C4-2B (cell line): ENCODE data around the gene RANBP17.

Experiments used
- H3K27ac ChIP-seq: fragments of 450-650 bp; 2 replicates; pipeline ENCODE4 v1.5.1; 2017
- ZFX ChIP-seq: fragments of 450-650 bp; IDR thresholded peaks from 2 replicates; pipeline ENCODE4 v1.6.1; 2017
- TF ChIP-seq, protein P1 (sequence below): fragments of 450-650 bp; conservative IDR thresholded peaks from 2 replicates; pipeline ENCODE4 v1.5.1; 2017; ENCODE audit warnings: mild to moderate bottlenecking

The RANBP17 gene

GRCh38 chr5:171081319-171081718 lies 219.5 kb downstream of the RANBP17 start:
- TF ChIP-seq ZFX = no peak
- H3K27ac ChIP-seq = no peak overlapping the region

- no peak overlapping the region for H3K27ac ChIP-seq
- TF ChIP-seq, protein P1, sequence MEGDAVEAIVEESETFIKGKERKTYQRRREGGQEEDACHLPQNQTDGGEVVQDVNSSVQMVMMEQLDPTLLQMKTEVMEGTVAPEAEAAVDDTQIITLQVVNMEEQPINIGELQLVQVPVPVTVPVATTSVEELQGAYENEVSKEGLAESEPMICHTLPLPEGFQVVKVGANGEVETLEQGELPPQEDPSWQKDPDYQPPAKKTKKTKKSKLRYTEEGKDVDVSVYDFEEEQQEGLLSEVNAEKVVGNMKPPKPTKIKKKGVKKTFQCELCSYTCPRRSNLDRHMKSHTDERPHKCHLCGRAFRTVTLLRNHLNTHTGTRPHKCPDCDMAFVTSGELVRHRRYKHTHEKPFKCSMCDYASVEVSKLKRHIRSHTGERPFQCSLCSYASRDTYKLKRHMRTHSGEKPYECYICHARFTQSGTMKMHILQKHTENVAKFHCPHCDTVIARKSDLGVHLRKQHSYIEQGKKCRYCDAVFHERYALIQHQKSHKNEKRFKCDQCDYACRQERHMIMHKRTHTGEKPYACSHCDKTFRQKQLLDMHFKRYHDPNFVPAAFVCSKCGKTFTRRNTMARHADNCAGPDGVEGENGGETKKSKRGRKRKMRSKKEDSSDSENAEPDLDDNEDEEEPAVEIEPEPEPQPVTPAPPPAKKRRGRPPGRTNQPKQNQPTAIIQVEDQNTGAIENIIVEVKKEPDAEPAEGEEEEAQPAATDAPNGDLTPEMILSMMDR = no peak
- TF ChIP-seq ZFX = no peak
These were observed 230.4 kb downstream of the RANBP17 start for GRCh38 chr5:171092194-171092593.

DNA sequence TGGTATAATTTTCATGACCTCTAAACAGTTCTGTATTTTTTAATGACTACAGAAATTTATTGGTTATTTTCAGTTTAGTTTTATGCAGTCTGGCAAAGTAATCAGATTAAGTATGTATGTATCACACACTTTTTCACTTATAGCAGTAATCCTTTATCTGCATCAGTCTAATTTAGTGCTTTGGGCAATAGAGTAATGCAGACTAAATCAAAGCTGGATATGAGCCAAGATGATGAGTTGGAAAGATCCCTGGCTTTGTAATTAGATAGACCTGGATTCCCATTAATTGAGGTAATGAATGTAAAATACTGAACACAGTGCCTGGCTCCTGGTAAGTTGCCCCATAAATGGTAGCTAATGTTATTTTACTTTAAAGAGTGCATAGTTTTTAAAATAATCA lies 231.8 kb downstream of the RANBP17 start:
- no peak overlapping the region for H3K27ac ChIP-seq
- TF ChIP-seq ZFX = no peak
- TF ChIP-seq, protein P1 = no peak

DNA sequence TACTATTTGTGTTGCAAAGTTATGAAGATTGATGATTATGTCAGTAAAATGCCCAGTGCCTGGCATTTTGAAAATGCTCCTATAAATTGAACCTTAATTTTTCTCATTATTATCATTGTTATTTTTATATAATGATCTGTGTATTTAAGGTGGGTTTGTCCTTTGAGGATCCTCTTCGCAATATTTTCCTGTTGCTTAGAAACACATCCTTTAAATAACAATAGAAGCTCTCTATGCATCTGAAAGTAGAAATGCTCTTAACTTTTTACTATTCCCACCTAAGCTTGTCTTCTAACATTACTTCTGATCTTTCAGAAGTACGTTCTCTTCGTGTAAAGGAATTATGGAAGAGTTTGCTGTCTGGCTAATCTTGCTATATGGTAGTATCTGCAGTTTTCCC lies 232.5 kb downstream of the RANBP17 start:
- TF ChIP-seq, protein P1 = no peak
- no peak for TF ChIP-seq ZFX
- H3K27ac ChIP-seq = no peak overlapping the region

- TF ChIP-seq ZFX = no peak
- TF ChIP-seq, protein P1 = no peak
- no peak overlapping the region for H3K27ac ChIP-seq
These were observed 241.2 kb downstream of the RANBP17 start for GRCh38 chr5:171102877-171103610.

DNA sequence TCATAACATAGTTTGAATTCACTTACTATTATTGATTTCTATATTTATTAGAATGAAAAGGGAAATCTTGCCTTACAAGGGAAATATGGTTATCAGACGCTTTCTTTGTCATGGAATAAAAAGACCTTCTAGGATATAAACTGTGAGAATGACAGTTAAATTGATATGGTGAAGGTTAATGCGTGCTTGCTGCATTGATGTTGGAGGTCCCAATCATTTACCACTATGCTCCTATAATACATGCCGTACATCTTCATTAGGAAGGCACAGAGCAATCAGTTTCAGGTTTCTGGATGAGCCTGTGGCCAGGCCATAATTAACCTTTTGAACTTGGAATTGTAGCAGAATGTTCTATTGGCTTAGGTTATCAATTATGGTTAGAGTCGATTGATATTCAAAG lies 245.9 kb downstream of the RANBP17 start:
- no peak for TF ChIP-seq ZFX
- TF ChIP-seq, protein P1 = no peak
- no peak overlapping the region for H3K27ac ChIP-seq

GRCh38 chr5:171115519-171115918 lies 253.7 kb downstream of the RANBP17 start:
- no peak for TF ChIP-seq ZFX
- TF ChIP-seq, protein P1 = no peak
- H3K27ac ChIP-seq = no peak overlapping the region

DNA sequence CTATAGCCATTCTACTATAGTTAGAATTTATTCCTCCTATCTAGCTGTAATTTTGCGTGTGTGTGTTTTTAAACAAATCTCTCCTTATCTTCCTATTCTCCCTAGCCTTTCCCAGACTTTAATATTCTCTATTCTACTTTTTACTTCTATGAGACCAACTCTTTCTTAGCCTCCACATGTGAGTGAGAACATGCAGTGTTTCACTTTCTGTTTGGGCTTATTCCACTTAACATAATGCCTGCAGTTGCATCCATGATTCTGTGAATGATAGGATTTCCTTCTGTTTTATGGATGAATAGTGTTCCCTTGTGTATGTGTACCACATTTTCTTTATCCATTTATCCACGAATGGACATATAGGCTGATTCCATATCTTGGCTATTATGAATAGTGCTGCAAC lies 254.9 kb downstream of the RANBP17 start:
- no peak overlapping the region for H3K27ac ChIP-seq
- TF ChIP-seq, protein P1 = no peak
- no peak for TF ChIP-seq ZFX
